Transverse colon (tissue), 4 donors: ENCODE data around the gene FAM229A. TPM values are rescaled to one million over a fixed set of nuclear protein-coding genes. Genes with fewer than 3 reads are reported as not detected.

Source experiments
- DNase-seq: peaks from one replicate; pipeline ENCODE4 v3.0.0-alpha.2; 2019
- H3K27ac ChIP-seq, 4 donors: fragments of 200-600 bp; sonication (generic); 2 replicates each; pipeline ENCODE4 v1.5.1; 2016 to 2018; ENCODE audit warnings: inconsistent platforms in 4 of 4
- H3K27me3 ChIP-seq: fragments of 200-600 bp; sonication (generic); 2 replicates; pipeline ENCODE4 v1.5.1; 2017; ENCODE audit warnings: inconsistent platforms
- H3K36me3 ChIP-seq, 4 donors: fragments of 200-600 bp; sonication (generic); 2 replicates each; pipeline ENCODE4 v1.5.1; 2017 to 2019; ENCODE audit warnings: inconsistent platforms in 4 of 4
- H3K4me1 ChIP-seq, 4 donors: fragments of 200-600 bp; sonication (generic); 2 replicates each; pipeline ENCODE4 v1.5.1; 2017 to 2020; ENCODE audit warnings: inconsistent platforms in 4 of 4
- H3K4me3 ChIP-seq, 4 donors: fragments of 200-600 bp; sonication (generic); 1 replicate in 1 of 4; 2 replicates in 3 of 4; pipeline versions ENCODE4 v1.5.1 to v1.6.1; 2017 to 2019; ENCODE audit warnings: inconsistent platforms in 4 of 4
- H3K9me3 ChIP-seq, 2 donors: fragments of 200-600 bp; sonication (generic); 2 replicates each; pipeline ENCODE4 v1.5.1; 2017 to 2019; ENCODE audit warnings: inconsistent platforms in 2 of 2
- CTCF ChIP-seq, 5 experiments: fragments of 200-600 bp in 3 of 5; fragments of 450-650 bp in 2 of 5; sonication (generic) in 3 of 5; IDR thresholded peaks; 1 replicate in 2 of 5; 2 replicates in 3 of 5; pipeline ENCODE4 v1.5.1; 2016 to 2017; ENCODE audit warnings: antibody characterized with exemption in 5 of 5, inconsistent platforms in 3 of 5, mild to moderate bottlenecking in 2 of 5, moderate library complexity in 1 of 5
- EP300 ChIP-seq: sonication (generic); formaldehyde crosslinking; IDR thresholded peaks from one replicate; pipeline ENCODE4 v1.6.1; 2017; ENCODE audit warnings: antibody characterized with exemption, low read depth
- POLR2A ChIP-seq: fragments of 450-650 bp; IDR thresholded peaks from one replicate; pipeline ENCODE4 v1.6.1; 2016; ENCODE audit warnings: antibody characterized with exemption, mild to moderate bottlenecking, moderate library complexity
- POLR2AphosphoS5 ChIP-seq, 3 donors: sonication (generic); formaldehyde crosslinking; IDR thresholded peaks; one replicate each; pipeline ENCODE4 v1.6.1; 2016; ENCODE audit warnings: antibody characterized with exemption in 3 of 3
- WGBS, 2 donors: methylation state at CpG; one replicate each; pipeline ENCODE4 v1.1.5; 2018; ENCODE audit warnings: low coverage in 1 of 2; 5-methylcytosine and 5-hydroxymethylcytosine counted together
- in situ Hi-C, 4 donors: fragments of 200-750 bp; cut with MboI; loops; one replicate each; pipeline versions ENCODE4 v1.15.0 to v1.15.1; 2017; ENCODE audit warnings: low sequenced_read_pairs in 3 of 4, low pct_ligation_motif_present in 1 of 4, low pct_unique_long_range_greater_than_20kb in 1 of 4
- intact Hi-C: fragments of 100-400 bp; cut with DNase I; formaldehyde crosslinking; loops from one replicate; pipeline ENCODE4 v1.15.1; 2023; ENCODE audit warnings: low total_unique reads
- total RNA-seq, 4 donors: library from RNA; depleted of rRNA; stranded (reverse); fragments of >200 nt; gene quantifications; one replicate each; pipeline ENCODE4 v1.1.0, GENCODE V29; 2016

The FAM229A gene
- total RNA-seq, 4 donors from 2014 or later: 12.1 to 59.1 (median 21.1) TPM

GRCh38 chr1:32349211-32349708 lies 13.0 kb downstream of the FAM229A start:
- in situ Hi-C loops: no loop called here

DNA sequence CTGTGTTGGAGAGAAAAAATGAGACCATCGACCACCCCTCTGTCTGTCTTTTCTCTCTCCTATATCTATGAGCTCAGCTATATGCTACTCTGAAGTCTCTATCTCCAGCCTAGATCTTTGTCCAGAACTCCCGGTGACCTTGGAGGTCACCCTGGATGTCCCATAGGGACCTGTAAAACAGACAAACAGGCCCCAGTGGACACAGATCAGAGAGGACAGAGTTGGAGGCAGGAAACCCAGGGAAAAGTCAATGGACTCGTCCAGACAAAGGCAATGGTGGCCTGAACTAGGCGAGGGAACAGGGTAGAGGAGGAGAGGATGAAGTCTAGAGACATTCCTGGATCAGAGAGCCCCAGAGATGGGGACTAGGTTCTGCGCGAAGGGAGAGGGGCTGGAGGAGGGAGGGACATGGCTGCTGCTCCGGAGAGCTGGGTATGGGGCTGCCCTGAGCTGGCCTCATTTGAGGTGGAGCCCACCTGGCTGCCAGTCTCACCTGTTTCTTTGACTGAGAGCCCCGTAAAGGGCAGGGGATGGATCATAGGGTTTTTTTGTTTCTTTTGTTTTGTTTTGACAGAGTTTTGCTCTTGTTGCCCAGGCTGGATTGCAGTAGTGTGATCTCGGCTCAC lies 15.6 kb downstream of the FAM229A start:
- Histone ChIP-seq H3K36me3 (no peaks in the 10 kb centered on the region), H3K9me3 (no peaks in the 10 kb centered on the region), H3K27ac (no peak overlapping the region), H3K4me3 (no peak overlapping the region), H3K27me3 (no peaks in the 10 kb centered on the region), H3K4me1 (peaks cover 0 to 8% (median 4%) of the 10 kb centered on the region in 4 donors)
- 90 to 100% methylated on average over 1 to 9 of the region's 9 CpGs for WGBS, 2 donors
- no peak for TF ChIP-seq CTCF (IDR thresholded peaks at IDR 0.05)
- TF ChIP-seq EP300: no peak
- no peak for TF ChIP-seq POLR2AphosphoS5 (IDR thresholded peaks at IDR 0.05)
- no peak for TF ChIP-seq POLR2A
- DNase-seq: no peak
- intact Hi-C loops: no loop called here
- in situ Hi-C loops: no loop called here

More at GRCh38 chr1:32349211-32349708, 13.0 kb downstream of the FAM229A start:
- DNase-seq: peak; percentile 25
- no peak for TF ChIP-seq EP300
- no peak for TF ChIP-seq CTCF (IDR thresholded peaks at IDR 0.05)
- TF ChIP-seq POLR2AphosphoS5 (IDR thresholded peaks at IDR 0.05): no peak
- TF ChIP-seq POLR2A: no peak
- no peak overlapping the region for H3K4me3 ChIP-seq
- H3K9me3 ChIP-seq: no peaks in the 10 kb centered on the region
- no peaks in the 10 kb centered on the region for H3K36me3 ChIP-seq
- intact Hi-C loops: no loop called here
- peak overlapping the region in 1 of 4 donors; percentile 8 for H3K27ac ChIP-seq
- H3K27me3 ChIP-seq: no peaks in the 10 kb centered on the region
- WGBS, 2 donors: 66% methylated on average over 8 of the region's 8 CpGs; no CpG with 5 or more reads in 1 of the 2 donors
- H3K4me1 ChIP-seq: peaks cover 16 to 27% (median 18%) of the 10 kb centered on the region in 4 donors

DNA sequence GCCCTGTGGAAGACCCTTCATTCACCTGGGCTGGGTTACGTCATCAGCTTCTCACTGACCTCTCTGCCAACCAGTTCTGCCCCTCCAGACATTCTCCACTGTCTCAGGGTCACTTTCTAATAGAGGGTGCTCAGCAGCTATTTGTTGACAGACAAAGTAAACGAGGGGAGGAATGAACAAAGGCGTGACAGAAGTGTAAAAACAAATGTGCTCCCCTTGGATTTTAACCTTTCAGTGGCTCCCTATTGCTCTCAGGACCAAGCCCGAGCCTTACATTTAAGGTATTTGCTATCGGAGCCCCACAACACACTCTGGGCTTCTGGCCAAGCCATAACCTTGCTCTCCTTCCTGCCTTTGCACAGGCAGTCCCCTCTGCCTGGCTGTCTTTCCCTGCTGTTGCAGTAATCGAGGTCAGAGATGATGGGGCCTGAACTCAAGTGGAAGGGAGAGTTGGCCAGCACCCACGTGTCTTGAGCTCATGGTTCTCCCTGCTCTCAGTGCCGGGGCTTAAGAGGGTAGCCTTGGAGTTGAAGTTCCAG lies 16.9 kb downstream of the FAM229A start:
- Histone ChIP-seq H3K4me3 (no peak overlapping the region), H3K27me3 (no peaks in the 10 kb centered on the region), H3K36me3 (no peaks in the 10 kb centered on the region), H3K4me1 (peaks cover 0 to 6% (median 2%) of the 10 kb centered on the region in 4 donors), H3K9me3 (no peaks in the 10 kb centered on the region), H3K27ac (no peak overlapping the region)
- DNase-seq: peak; percentile 51
- intact Hi-C loops: no loop called here
- TF ChIP-seq CTCF (IDR thresholded peaks at IDR 0.05): no peak
- TF ChIP-seq POLR2A: no peak
- no peak for TF ChIP-seq POLR2AphosphoS5 (IDR thresholded peaks at IDR 0.05)
- in situ Hi-C loops: no loop called here
- 30% methylated on average over 8 of the region's 8 CpGs; no CpG with 5 or more reads in 1 of the 2 donors for WGBS, 2 donors

GRCh38 chr1:32342704-32343103 lies 19.6 kb downstream of the FAM229A start:
- intact Hi-C loops: no loop called here
- no peak for DNase-seq
- no peak overlapping the region for H3K27ac ChIP-seq
- in situ Hi-C loops: no loop called here
- 92 to 96% methylated on average over 5 to 10 of the region's 10 CpGs for WGBS, 2 donors
- no peaks in the 10 kb centered on the region for H3K9me3 ChIP-seq
- H3K4me3 ChIP-seq: no peak overlapping the region
- H3K27me3 ChIP-seq: no peaks in the 10 kb centered on the region
- TF ChIP-seq CTCF (IDR thresholded peaks at IDR 0.05) (no peak), POLR2AphosphoS5 (IDR thresholded peaks at IDR 0.05) (no peak), POLR2A (no peak), EP300 (no peak)
- no peaks in the 10 kb centered on the region for H3K36me3 ChIP-seq
- H3K4me1 ChIP-seq: peaks cover 0 to 16% (median 11%) of the 10 kb centered on the region in 4 donors
